Loucy (cell line): ENCODE results near the gene AP5B1.

Experiments used
- CTCF ChIP-seq: fragments of 200-600 bp; sonication (generic); conservative IDR thresholded peaks from 2 replicates; pipeline ENCODE4 v1.5.1; 2014; ENCODE audit warnings: mild to moderate bottlenecking, antibody characterized with exemption, low read length
- EZH2phosphoT487 ChIP-seq: fragments of 200-600 bp; IDR thresholded peaks from 2 replicates; pipeline ENCODE4 v1.6.1; 2018; ENCODE audit warnings: antibody characterized with exemption, mild to moderate bottlenecking, moderate library complexity, borderline replicate concordance

- TF ChIP-seq CTCF: no peak
- TF ChIP-seq EZH2phosphoT487: no peak
Measured at GRCh38 chr11:65770951-65771567, 9.7 kb downstream of the AP5B1 start.
